ENCODE data around the gene ATF2.

ATF2 gene

DNA sequence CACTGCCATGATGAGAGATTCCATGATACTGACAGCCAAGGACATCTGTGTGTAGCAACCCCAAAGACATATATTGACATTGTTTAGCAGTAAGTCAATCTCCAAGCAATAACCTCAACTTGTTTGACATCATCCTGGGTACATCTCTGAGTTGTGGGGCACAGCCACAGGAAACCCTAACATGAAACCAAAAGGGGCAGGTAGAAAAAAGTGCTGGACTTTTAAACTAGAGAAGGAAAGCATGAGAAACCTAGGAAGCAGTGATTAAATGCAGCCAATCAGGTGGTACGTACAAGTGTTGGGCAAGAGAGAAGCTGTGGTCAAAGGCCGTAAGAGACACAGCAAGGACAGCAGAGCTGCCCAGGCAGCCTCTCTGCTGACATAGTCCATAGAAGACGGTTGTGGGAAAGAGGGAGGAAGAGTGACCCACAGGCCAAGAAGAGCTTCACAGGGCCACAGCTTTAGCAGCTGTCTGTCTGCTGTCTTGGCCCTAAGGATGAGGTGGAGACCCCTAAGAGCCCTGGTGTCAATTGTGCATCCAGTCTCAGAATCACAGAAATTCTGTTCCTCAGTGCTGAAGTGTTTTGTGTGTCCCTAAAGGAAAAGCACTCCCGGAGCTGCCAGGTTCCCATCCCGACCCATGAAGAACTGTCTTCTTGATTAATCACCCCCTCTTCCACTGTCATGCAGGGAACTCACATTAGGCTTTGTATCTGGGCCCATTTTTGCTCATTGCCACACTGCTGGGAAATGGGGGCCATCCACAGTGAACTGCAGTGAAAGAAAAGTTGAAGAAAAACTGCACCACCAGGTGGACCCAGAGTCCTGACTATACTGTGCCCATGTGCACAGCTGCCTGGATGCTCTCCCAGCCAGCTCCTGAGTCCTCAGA is 137.4 kb downstream of the ATF2 start:
- TF ChIP-seq, protein P1, sequence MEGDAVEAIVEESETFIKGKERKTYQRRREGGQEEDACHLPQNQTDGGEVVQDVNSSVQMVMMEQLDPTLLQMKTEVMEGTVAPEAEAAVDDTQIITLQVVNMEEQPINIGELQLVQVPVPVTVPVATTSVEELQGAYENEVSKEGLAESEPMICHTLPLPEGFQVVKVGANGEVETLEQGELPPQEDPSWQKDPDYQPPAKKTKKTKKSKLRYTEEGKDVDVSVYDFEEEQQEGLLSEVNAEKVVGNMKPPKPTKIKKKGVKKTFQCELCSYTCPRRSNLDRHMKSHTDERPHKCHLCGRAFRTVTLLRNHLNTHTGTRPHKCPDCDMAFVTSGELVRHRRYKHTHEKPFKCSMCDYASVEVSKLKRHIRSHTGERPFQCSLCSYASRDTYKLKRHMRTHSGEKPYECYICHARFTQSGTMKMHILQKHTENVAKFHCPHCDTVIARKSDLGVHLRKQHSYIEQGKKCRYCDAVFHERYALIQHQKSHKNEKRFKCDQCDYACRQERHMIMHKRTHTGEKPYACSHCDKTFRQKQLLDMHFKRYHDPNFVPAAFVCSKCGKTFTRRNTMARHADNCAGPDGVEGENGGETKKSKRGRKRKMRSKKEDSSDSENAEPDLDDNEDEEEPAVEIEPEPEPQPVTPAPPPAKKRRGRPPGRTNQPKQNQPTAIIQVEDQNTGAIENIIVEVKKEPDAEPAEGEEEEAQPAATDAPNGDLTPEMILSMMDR (IDR thresholded peaks at IDR 0.05; ENCODE audit: low read depth, low read length) = peak; percentile 21
- TF ChIP-seq, protein P2, sequence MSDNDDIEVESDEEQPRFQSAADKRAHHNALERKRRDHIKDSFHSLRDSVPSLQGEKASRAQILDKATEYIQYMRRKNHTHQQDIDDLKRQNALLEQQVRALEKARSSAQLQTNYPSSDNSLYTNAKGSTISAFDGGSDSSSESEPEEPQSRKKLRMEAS (IDR thresholded peaks at IDR 0.05; ENCODE audit: low read depth, low read length) = peak; percentile 57
- TF ChIP-seq MYC (IDR thresholded peaks at IDR 0.05; ENCODE audit: low read depth, low read length) = peak; percentile 64; the same call in 1 of the 2 replicates
- TF ChIP-seq POLR2A (IDR thresholded peaks at IDR 0.05; ENCODE audit: extremely low read depth, insufficient read length) = no peak
- no peak overlapping the region for H3K4me3 ChIP-seq (ENCODE audit: low read depth, low read length)
- DNase-seq (ENCODE audit: low read depth) = peak; percentile 58

GRCh38 chr2:175027755-175028154 is 140.2 kb downstream of the ATF2 start:
- no peak overlapping the region for H3K4me3 ChIP-seq (ENCODE audit: low read depth, low read length)
- TF ChIP-seq, protein P2 (IDR thresholded peaks at IDR 0.05; ENCODE audit: low read depth, low read length) = no peak
- TF ChIP-seq MYC (IDR thresholded peaks at IDR 0.05; ENCODE audit: low read depth, low read length) (no peak), POLR2A (IDR thresholded peaks at IDR 0.05; ENCODE audit: extremely low read depth, insufficient read length) (no peak)
- TF ChIP-seq, protein P1 (IDR thresholded peaks at IDR 0.05; ENCODE audit: low read depth, low read length) = no peak
- no peak for DNase-seq (ENCODE audit: low read depth)

- H3K4me3 ChIP-seq (ENCODE audit: low read depth, low read length) = no peak overlapping the region
- TF ChIP-seq MYC (IDR thresholded peaks at IDR 0.05; ENCODE audit: low read depth, low read length) (no peak), POLR2A (IDR thresholded peaks at IDR 0.05; ENCODE audit: extremely low read depth, insufficient read length) (no peak)
- TF ChIP-seq, protein P1 (IDR thresholded peaks at IDR 0.05; ENCODE audit: low read depth, low read length) = no peak
- TF ChIP-seq, protein P2 (IDR thresholded peaks at IDR 0.05; ENCODE audit: low read depth, low read length) = no peak
- DNase-seq (ENCODE audit: low read depth) = no peak
These were observed 141.6 kb downstream of the ATF2 start for GRCh38 chr2:175026385-175026784.

DNA sequence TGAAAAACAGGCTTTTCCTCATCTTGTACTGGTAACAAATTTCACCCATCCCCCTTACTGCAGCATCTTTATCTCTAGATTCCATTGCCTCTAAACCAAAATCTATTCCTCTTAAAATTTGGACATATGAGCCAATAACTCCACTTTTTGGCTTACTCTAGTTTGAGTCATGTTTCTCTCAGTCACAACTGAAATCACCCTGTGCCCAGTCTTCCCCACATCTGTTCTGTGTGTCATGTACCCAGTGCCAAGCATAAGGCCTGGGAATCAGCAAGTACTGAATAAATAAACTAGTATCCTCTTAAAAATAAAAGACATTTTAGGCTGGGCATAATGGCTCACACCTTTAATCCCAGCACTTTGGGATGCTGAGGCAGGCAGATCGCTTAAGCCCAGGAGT is 142.1 kb downstream of the ATF2 start:
- TF ChIP-seq POLR2A (IDR thresholded peaks at IDR 0.05; ENCODE audit: extremely low read depth, insufficient read length) (no peak), MYC (IDR thresholded peaks at IDR 0.05; ENCODE audit: low read depth, low read length) (no peak)
- TF ChIP-seq, protein P2 (IDR thresholded peaks at IDR 0.05; ENCODE audit: low read depth, low read length) = no peak
- TF ChIP-seq, protein P1 (IDR thresholded peaks at IDR 0.05; ENCODE audit: low read depth, low read length) = no peak
- no peak overlapping the region for H3K4me3 ChIP-seq (ENCODE audit: low read depth, low read length)
- DNase-seq (ENCODE audit: low read depth) = no peak

GRCh38 chr2:175025233-175025632 is 142.8 kb downstream of the ATF2 start:
- no peak for DNase-seq (ENCODE audit: low read depth)
- TF ChIP-seq, protein P1 (IDR thresholded peaks at IDR 0.05; ENCODE audit: low read depth, low read length) = no peak
- TF ChIP-seq MYC (IDR thresholded peaks at IDR 0.05; ENCODE audit: low read depth, low read length) = no peak
- no peak for TF ChIP-seq POLR2A (IDR thresholded peaks at IDR 0.05; ENCODE audit: extremely low read depth, insufficient read length)
- TF ChIP-seq, protein P2 (IDR thresholded peaks at IDR 0.05; ENCODE audit: low read depth, low read length) = no peak
- H3K4me3 ChIP-seq (ENCODE audit: low read depth, low read length) = no peak overlapping the region

Data from NB4 (cell line).